ENCODE results near the gene STRIP2. TPM values are rescaled to one million over a fixed set of nuclear protein-coding genes. Genes with fewer than 3 reads are reported as not detected.
"Not testable (repeated sequence)": the region's sequence is repeated elsewhere in the genome, so short reads cannot be mapped to it uniquely, and the experiment has no call there.

STRIP2 gene
- total RNA-seq, 2 donors from 2014 or later, result 0.67 to 2.1 TPM

DNA sequence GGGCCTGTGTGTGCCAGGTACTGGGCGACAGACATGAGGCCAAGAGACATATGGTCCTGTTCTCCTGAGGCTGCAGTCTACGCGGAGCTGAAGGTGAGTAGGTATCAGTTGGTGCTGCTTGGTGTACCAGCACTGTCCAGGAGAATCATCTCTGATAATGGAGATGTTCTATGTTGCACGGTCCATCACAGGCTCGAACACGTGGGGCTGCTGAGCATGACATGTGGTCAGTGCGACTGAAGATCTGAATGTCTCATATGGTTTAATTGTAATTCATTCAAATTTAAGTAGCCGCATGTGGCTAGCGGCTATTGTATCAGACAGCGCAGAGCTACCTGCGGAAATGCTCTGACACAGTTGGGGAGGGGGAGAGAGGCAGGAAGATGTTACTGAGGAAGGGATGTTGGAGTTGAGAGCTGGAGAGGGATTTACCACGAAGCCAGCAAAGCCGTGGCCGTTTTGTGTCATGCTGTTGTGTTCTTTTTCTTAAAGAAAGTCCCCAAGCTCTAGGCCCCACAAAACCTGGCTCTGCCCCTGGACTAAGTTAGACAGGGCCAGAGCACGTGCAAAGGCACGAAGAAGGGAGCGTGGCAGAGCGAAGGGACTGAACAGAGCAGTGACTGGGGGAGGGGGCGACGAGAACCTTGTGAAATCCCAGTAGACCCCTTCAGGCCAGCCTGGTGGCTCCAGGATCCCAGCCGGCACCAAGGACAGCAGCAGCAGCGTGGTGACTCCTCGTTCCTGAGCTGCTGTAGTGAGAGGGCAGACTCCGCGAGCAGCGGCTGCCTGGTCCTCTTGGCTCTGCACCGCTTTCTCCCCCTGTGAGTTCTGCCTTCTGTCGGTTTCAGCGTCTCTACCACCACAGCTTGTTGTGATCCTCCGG, 88.1 kb downstream of the STRIP2 start:
- Mint-ChIP-seq H3K36me3 (ENCODE audit: low read depth) (no peaks in the 10 kb centered on the region), H3K4me3 (no peak overlapping the region), H3K4me1 (peaks cover 8% of the 10 kb centered on the region), H3K27ac (peak overlapping the region; percentile 79), H3K27me3 (peaks cover 56% of the 10 kb centered on the region)
- ATAC-seq (no peak), DNase-seq (no peak)
- H3K9me3 ChIP-seq (ENCODE audit: control insufficient read depth, low read length, poor library complexity, severe bottlenecking), result no peaks in the 10 kb centered on the region

DNA sequence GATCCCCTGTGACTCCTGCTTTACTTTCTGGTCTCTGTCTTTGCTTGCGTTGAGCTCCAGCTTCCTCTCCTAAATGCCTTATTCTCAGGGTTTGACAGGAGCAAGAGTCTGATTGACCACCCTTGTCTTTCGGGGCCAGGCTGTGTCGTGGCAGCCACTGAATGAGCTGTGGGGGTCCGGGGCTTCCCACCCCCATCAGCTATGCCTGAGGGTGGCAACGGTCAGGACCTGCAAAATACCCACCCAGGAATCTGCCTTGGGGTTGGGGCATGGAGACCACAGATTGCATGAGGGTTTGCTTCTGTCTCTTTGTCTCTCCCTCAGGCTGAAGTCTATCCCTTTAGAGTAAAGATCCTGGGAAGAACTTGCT, 88.7 kb downstream of the STRIP2 start:
- Mint-ChIP-seq H3K4me1 (peaks cover 8% of the 10 kb centered on the region), H3K27me3 (peaks cover 56% of the 10 kb centered on the region), H3K4me3 (no peak overlapping the region), H3K36me3 (ENCODE audit: low read depth) (no peaks in the 10 kb centered on the region), H3K27ac (no peak overlapping the region)
- ATAC-seq (no peak), DNase-seq (no peak)
- no peaks in the 10 kb centered on the region for H3K9me3 ChIP-seq (ENCODE audit: control insufficient read depth, low read length, poor library complexity, severe bottlenecking)

DNA sequence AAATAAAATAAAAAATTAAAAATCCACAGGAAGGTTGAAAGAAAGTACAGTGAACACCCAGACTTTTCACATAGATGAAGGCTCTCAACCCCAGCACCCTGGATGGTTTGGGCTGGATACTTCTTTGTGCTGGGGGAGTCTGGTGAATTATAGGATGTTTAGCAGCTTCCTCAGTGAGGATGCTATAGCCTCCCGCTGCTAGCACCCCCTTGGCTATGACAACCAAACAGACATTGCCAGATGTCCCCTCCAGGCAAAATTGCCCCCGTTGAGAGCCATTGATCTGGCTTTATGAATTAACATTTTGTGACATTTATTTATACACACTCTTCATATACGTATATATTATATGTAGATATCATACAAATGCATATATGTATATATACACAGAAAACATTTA, 89.7 kb downstream of the STRIP2 start:
- ATAC-seq, result no peak
- no peak overlapping the region for H3K4me3 Mint-ChIP-seq
- H3K4me1 Mint-ChIP-seq, result peaks cover 8% of the 10 kb centered on the region
- no peak overlapping the region for H3K27ac Mint-ChIP-seq
- no peaks in the 10 kb centered on the region for H3K36me3 Mint-ChIP-seq (ENCODE audit: low read depth)
- peaks cover 53% of the 10 kb centered on the region for H3K27me3 Mint-ChIP-seq
- no peak for DNase-seq
- H3K9me3 ChIP-seq (ENCODE audit: control insufficient read depth, low read length, poor library complexity, severe bottlenecking), result no peaks in the 10 kb centered on the region

DNA sequence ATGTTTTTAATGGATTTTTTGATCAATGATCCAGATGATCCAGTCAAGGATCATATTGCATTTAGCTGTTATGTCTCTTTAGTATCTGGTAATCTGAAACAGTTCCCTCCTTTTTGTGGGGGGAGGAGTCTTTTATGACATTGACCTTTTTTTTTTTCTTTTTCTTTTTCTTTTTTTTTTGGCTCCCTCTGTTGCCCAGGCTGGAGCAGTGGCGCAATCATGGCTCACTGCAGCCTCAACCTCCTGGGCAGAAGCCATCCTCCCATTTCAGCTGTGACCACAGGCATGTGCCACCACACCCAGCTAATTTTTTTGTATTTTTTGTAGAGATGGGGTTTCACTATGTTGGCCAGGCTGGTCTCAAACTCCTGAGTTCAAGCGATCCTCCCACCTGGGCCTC, 90.2 kb downstream of the STRIP2 start:
- H3K4me3 Mint-ChIP-seq; ATAC-seq; DNase-seq; H3K4me1 Mint-ChIP-seq; H3K36me3 Mint-ChIP-seq (ENCODE audit: low read depth); H3K27ac Mint-ChIP-seq; H3K9me3 ChIP-seq (ENCODE audit: control insufficient read depth, low read length, poor library complexity, severe bottlenecking): not testable (repeated sequence)
- peaks cover 52% of the 10 kb centered on the region for H3K27me3 Mint-ChIP-seq

DNA sequence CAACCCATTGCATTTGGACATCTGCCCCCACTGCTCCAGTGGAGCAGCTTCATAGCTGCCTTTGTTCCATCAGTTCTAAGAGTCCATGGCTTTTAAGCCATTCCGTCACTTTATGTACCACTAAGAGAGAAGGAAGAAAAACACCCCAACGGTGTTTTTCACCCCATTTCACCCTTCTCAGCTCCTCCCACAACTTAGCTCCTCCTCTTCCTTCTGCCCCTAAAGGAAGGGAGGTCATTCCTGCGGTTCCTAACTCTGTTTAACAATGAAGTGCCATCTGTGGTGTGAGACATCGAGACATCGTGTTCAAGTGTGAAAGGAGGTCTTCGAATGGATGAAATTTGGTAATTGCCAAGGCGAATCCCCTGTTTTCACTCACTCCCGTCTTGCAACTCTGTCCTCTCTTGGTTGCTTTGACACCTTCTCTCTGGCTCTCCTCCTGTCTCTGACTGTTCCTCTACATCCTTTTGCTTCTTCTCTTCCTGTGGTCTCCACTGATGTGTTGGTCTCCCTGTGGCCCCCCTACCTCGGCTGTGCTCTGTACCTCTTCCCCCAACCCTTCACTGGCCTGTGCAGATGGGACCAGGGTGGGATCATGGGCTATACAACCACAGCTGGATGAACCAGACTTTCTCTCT, 91.1 kb downstream of the STRIP2 start:
- no peaks in the 10 kb centered on the region for H3K36me3 Mint-ChIP-seq (ENCODE audit: low read depth)
- peaks cover 42% of the 10 kb centered on the region for H3K27me3 Mint-ChIP-seq
- no peak for ATAC-seq
- peaks cover 4% of the 10 kb centered on the region for H3K4me1 Mint-ChIP-seq
- H3K4me3 Mint-ChIP-seq, result no peak overlapping the region
- H3K27ac Mint-ChIP-seq, result no peak overlapping the region
- H3K9me3 ChIP-seq (ENCODE audit: control insufficient read depth, low read length, poor library complexity, severe bottlenecking), result no peaks in the 10 kb centered on the region
- no peak for DNase-seq

DNA sequence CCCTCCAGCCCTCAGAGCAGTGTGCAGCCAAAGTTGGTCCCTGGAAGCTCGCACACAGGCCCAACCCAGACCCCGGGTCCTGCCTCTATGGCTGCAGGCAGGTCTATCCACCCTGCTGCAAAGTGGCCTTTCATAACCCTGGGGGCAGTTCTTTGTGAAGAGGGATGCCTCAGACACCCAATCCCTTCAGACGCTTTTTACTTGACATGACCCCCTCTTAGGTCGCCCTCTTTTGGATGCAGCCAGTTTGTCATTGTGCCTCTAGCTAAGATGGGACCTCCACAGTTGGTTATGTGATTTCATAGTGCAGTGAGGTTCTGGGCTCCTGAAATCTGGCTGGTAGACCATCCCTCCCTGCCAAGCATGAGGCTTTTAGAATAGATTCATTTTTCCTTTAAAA, 95.4 kb downstream of the STRIP2 start:
- H3K9me3 ChIP-seq (ENCODE audit: control insufficient read depth, low read length, poor library complexity, severe bottlenecking), result no peaks in the 10 kb centered on the region
- ATAC-seq, result no peak
- no peak overlapping the region for H3K4me3 Mint-ChIP-seq
- no peak for DNase-seq
- H3K4me1 Mint-ChIP-seq, result no peaks in the 10 kb centered on the region
- no peaks in the 10 kb centered on the region for H3K36me3 Mint-ChIP-seq (ENCODE audit: low read depth)
- peaks cover 21% of the 10 kb centered on the region for H3K27me3 Mint-ChIP-seq
- H3K27ac Mint-ChIP-seq, result no peak overlapping the region

DNA sequence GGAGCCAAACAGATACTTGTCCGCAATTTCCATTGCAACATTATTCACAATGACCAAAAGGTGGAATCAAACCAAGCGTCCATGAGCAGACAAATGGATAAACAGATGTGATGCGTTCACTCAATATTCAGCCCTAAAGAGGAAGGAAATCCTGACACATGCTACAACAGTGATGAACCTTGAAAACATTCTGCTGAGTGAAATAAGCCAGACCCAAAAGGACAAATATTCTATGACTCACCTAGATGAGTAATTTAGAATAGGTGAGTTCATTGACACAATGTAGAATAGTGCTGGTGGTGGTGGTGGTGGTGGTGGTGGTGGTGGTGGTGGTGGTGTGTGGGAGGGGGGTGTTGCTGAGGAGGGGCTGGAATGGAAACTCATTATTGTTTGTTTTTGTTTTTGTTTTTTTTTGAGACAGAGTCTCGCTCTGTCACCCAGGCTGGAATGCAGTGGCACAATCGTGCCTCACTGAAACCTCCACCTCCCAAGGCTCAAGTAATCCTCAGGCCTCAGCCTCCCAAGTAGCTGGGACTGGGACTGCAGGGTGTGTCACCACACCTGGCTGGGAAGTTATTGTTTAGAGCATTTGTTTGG, 96.7 kb downstream of the STRIP2 start:
- H3K9me3 ChIP-seq (ENCODE audit: control insufficient read depth, low read length, poor library complexity, severe bottlenecking), result no peaks in the 10 kb centered on the region
- Mint-ChIP-seq H3K27me3 (peaks cover 15% of the 10 kb centered on the region), H3K4me1 (peaks cover 3% of the 10 kb centered on the region), H3K4me3 (no peak overlapping the region), H3K27ac (no peak overlapping the region), H3K36me3 (ENCODE audit: low read depth) (no peaks in the 10 kb centered on the region)
- no peak for ATAC-seq
- no peak for DNase-seq

DNA sequence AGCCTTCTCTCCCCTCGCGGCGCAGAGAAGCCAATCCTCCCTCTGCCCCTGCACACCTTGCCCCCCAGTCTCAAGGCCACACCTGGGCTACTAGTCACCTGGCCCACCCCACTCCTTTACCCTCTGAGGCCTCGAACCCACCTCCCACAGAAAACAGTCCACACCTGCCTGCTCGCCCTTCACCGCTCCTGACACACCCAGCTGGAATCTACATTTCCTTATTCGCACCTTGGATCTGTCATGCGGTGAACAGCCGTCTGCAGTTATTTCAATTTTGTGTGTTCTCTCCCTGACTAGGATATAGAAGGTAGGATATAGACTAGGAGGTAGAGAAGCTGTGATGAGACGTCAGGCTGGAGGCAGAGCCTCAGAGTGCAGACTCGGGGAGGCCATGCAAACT, 97.5 kb downstream of the STRIP2 start:
- ATAC-seq (no peak), DNase-seq (no peak)
- H3K27ac Mint-ChIP-seq, result no peak overlapping the region
- H3K36me3 Mint-ChIP-seq (ENCODE audit: low read depth), result no peaks in the 10 kb centered on the region
- no peaks in the 10 kb centered on the region for H3K9me3 ChIP-seq (ENCODE audit: control insufficient read depth, low read length, poor library complexity, severe bottlenecking)
- no peak overlapping the region for H3K4me3 Mint-ChIP-seq
- peaks cover 5% of the 10 kb centered on the region for H3K4me1 Mint-ChIP-seq
- peaks cover 14% of the 10 kb centered on the region for H3K27me3 Mint-ChIP-seq

DNA sequence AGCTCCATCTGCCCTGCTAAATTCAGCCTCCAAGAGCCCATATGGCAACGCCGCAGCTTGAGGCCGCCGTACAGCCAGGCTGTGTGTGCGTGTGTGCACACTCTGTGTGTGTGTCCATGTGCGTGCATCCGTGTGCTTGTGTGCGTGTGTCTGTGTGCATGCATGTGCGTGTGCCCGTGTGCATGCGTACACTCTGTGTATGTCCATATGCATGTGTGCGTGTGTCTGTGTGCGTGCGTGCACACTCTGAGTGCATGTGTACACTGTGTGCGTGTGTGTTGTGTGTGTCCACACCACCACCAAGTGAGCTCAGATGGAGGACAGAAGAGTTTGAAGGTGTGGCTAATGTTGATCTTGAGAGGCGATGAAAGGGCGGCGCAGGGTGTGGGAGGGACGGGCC, 98.1 kb downstream of the STRIP2 start:
- ATAC-seq, result no peak
- peaks cover 5% of the 10 kb centered on the region for H3K4me1 Mint-ChIP-seq
- peaks cover 8% of the 10 kb centered on the region for H3K27me3 Mint-ChIP-seq
- no peaks in the 10 kb centered on the region for H3K9me3 ChIP-seq (ENCODE audit: control insufficient read depth, low read length, poor library complexity, severe bottlenecking)
- H3K36me3 Mint-ChIP-seq (ENCODE audit: low read depth), result no peaks in the 10 kb centered on the region
- H3K27ac Mint-ChIP-seq, result no peak overlapping the region
- no peak overlapping the region for H3K4me3 Mint-ChIP-seq
- no peak for DNase-seq

DNA sequence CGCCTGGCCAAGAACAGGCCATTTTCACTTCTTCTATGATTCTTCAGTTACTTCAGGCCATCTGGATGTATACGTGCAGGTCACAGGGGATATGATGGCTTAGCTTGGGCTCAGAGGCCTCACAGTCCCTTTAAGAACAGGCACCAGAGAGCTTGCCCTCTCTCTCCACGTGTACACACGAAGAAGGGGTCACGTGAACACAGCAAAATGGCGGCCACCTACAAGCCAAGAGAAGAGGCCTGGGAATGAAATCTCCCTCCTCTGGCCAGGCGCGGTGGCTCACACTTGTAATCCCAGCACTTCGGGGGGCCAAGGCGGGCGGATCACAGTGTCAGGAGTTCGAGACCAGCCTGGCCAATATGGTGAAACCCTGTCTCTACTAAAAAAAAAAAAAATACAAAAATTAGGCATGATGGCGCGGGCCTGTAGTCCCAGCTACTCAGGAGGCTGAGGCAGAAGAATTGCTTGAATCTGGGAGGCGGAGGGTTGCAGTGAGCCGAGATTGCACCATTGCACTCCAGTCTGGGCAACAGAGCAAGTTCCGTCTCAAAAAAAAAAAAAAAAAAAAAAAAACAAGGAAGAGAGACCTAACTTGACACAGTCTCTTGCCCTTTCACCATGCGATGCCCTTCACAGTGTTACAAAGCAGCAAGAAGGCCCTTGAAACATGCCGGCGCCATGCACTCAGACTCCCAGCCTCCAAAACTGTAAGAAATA, 100.5 kb downstream of the STRIP2 start:
- H3K4me1 Mint-ChIP-seq; ATAC-seq; H3K27me3 Mint-ChIP-seq; H3K4me3 Mint-ChIP-seq; H3K36me3 Mint-ChIP-seq (ENCODE audit: low read depth); H3K9me3 ChIP-seq (ENCODE audit: control insufficient read depth, low read length, poor library complexity, severe bottlenecking); DNase-seq; H3K27ac Mint-ChIP-seq: not testable (repeated sequence)

DNA sequence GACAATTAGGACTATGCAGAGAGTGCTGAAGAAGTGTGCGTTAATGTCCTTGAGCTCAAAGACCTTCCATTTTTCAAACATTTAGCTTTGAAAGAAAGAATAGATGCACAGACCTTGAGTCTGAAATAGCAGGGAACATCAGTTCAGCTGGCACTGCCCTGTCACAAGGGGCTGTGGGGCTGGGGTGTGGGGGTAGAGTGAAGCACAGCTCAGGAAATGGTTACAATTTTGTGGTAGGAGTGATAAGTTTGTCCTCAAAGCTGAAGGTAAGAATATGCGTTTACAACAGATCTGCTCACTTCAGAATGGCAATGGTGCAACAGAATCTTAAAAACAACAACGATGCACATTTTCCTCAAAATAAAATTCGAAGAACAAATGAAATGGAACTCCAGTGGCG, 101.7 kb downstream of the STRIP2 start:
- Mint-ChIP-seq H3K36me3 (ENCODE audit: low read depth) (no peaks in the 10 kb centered on the region), H3K4me3 (no peak overlapping the region), H3K27ac (peak overlapping the region; percentile 76), H3K4me1 (peaks cover 5% of the 10 kb centered on the region), H3K27me3 (peaks cover 6% of the 10 kb centered on the region)
- DNase-seq, result no peak
- no peaks in the 10 kb centered on the region for H3K9me3 ChIP-seq (ENCODE audit: control insufficient read depth, low read length, poor library complexity, severe bottlenecking)
- ATAC-seq, result peak; percentile 30

DNA sequence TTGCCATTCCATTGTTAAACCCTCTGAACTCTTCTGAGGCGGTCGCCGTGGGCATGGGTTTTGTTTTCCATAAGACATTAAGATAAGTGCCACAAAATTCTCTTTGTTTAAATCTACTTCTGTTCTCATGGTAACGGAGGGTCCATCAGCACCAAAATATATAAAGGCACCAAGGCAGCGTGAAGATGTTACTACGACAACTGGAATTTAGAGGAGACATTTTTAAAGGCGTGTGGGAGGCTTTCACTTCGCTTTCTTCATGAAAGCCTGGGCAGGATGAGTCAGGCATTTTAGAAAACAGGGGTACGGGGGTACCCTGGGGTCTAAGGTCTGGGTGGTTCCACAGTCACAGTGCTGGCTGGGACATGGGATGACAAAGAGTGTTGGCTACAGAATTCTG, 102.1 kb downstream of the STRIP2 start:
- H3K4me1 Mint-ChIP-seq, result peaks cover 5% of the 10 kb centered on the region
- peak overlapping the region; percentile 76 for H3K27ac Mint-ChIP-seq
- peaks cover 6% of the 10 kb centered on the region for H3K27me3 Mint-ChIP-seq
- ATAC-seq (no peak), DNase-seq (no peak)
- H3K36me3 Mint-ChIP-seq (ENCODE audit: low read depth), result no peaks in the 10 kb centered on the region
- H3K4me3 Mint-ChIP-seq, result no peak overlapping the region
- no peaks in the 10 kb centered on the region for H3K9me3 ChIP-seq (ENCODE audit: control insufficient read depth, low read length, poor library complexity, severe bottlenecking)
